Lower lobe of right lung (tissue), 2 donors: Measurements from ENCODE around the gene ZNF143. TPM values are rescaled to one million over a fixed set of nuclear protein-coding genes. Genes with fewer than 3 reads are reported as not detected.

Source experiments
- ATAC-seq, 2 donors: fragments of 200-7000 bp; cut with Tn5 transposase; one replicate each; pipeline ENCODE4 v1.9.1; 2020 to 2022; ENCODE audit warnings: mild to moderate bottlenecking in 2 of 2, moderate library complexity in 2 of 2
- DNase-seq: peaks from one replicate; pipeline ENCODE4 v3.0.0-alpha.2; 2020
- H3K27ac ChIP-seq: fragments of 200-600 bp; one replicate; pipeline ENCODE4 v1.8.0; 2022
- H3K27me3 ChIP-seq: fragments of 200-600 bp; one replicate; pipeline ENCODE4 v1.8.0; 2022; ENCODE audit warnings: low read depth
- H3K36me3 ChIP-seq: fragments of 200-600 bp; one replicate; pipeline ENCODE4 v1.8.0; 2022; ENCODE audit warnings: mild to moderate bottlenecking
- H3K4me1 ChIP-seq: fragments of 200-600 bp; one replicate; pipeline ENCODE4 v1.8.0; 2022
- H3K4me3 ChIP-seq: fragments of 200-600 bp; one replicate; pipeline ENCODE4 v1.8.0; 2022; ENCODE audit warnings: mild to moderate bottlenecking
- H3K9me3 ChIP-seq: fragments of 200-600 bp; one replicate; pipeline ENCODE4 v1.8.0; 2022
- intact Hi-C: fragments of 100-400 bp; cut with DNase I; formaldehyde crosslinking; loops from one replicate; pipeline ENCODE4 v1.11.0; 2022
- total RNA-seq: library from RNA; stranded (reverse); fragmentation: NEBNext Ultra II Directional; extraction: Animal tissue kit (Norgen Biotek cat#: 25700); gene quantifications from one replicate; pipeline ENCODE4 v1.2.1, GENCODE V29; 2021
- TF ChIP-seq, protein P1 (sequence below): fragments of 200-600 bp; IDR thresholded peaks from one replicate; pipeline ENCODE4 v1.8.0; 2022; ENCODE audit warnings: antibody characterized with exemption, mild to moderate bottlenecking
- donor health status: DM: no; HTN: yes; CAD: no; lungs with severe emphysema.

Gene ZNF143
- total RNA-seq, 1 donor from 2014 or later, result 34.0 TPM

- no peak for ATAC-seq
- no peaks in the 10 kb centered on the region for H3K36me3 ChIP-seq
- TF ChIP-seq, protein P1, sequence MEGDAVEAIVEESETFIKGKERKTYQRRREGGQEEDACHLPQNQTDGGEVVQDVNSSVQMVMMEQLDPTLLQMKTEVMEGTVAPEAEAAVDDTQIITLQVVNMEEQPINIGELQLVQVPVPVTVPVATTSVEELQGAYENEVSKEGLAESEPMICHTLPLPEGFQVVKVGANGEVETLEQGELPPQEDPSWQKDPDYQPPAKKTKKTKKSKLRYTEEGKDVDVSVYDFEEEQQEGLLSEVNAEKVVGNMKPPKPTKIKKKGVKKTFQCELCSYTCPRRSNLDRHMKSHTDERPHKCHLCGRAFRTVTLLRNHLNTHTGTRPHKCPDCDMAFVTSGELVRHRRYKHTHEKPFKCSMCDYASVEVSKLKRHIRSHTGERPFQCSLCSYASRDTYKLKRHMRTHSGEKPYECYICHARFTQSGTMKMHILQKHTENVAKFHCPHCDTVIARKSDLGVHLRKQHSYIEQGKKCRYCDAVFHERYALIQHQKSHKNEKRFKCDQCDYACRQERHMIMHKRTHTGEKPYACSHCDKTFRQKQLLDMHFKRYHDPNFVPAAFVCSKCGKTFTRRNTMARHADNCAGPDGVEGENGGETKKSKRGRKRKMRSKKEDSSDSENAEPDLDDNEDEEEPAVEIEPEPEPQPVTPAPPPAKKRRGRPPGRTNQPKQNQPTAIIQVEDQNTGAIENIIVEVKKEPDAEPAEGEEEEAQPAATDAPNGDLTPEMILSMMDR, result no peak
- peak overlapping the region; percentile 99 for H3K27ac ChIP-seq
- no peak for DNase-seq
- no peaks in the 10 kb centered on the region for H3K9me3 ChIP-seq
- peaks cover 23% of the 10 kb centered on the region for H3K4me1 ChIP-seq
- H3K27me3 ChIP-seq, result no peaks in the 10 kb centered on the region
- intact Hi-C loops, result no loop called here
- H3K4me3 ChIP-seq, result no peak overlapping the region
Observed at GRCh38 chr11:9462806-9463537, 2.2 kb downstream of the ZNF143 start.

- Histone ChIP-seq H3K27ac (no peak overlapping the region), H3K9me3 (no peaks in the 10 kb centered on the region), H3K27me3 (no peaks in the 10 kb centered on the region), H3K36me3 (peaks cover 51% of the 10 kb centered on the region), H3K4me3 (no peak overlapping the region), H3K4me1 (no peaks in the 10 kb centered on the region)
- no peak for ATAC-seq
- TF ChIP-seq, protein P1, result no peak
- intact Hi-C loops, result no loop called here
- DNase-seq, result no peak
Observed at GRCh38 chr11:9470765-9471164, 10.0 kb downstream of the ZNF143 start.

DNA sequence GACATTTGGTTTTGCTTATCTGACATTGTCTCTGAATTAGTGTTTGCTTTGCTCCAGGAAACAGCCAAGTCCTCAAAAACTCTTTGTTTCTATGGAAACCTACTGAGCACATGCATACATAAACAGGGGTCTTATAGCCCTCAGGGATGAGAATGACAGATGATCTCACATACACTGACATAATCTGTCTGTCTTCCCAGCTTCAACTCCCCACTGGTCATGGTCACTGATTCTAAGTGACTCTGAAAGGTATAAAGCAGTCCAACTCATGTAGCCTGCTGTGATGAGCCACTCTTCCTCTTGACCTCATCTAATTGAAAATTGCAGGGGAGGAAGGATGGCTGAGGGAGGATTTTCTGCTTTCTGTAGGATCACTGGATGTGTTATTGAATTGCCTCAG is 12.6 kb downstream of the ZNF143 start:
- Histone ChIP-seq H3K4me3 (no peak overlapping the region), H3K4me1 (no peaks in the 10 kb centered on the region), H3K36me3 (peaks cover 74% of the 10 kb centered on the region), H3K27me3 (no peaks in the 10 kb centered on the region), H3K9me3 (no peaks in the 10 kb centered on the region), H3K27ac (no peak overlapping the region)
- ATAC-seq (no peak), DNase-seq (no peak)
- intact Hi-C loops, result no loop called here
- TF ChIP-seq, protein P1, result no peak

GRCh38 chr11:9479899-9480298 is 19.1 kb downstream of the ZNF143 start:
- TF ChIP-seq, protein P1, result no peak
- no peak overlapping the region for H3K4me3 ChIP-seq
- H3K27ac ChIP-seq, result no peak overlapping the region
- DNase-seq (no peak), ATAC-seq (no peak)
- peaks cover 87% of the 10 kb centered on the region for H3K36me3 ChIP-seq
- H3K27me3 ChIP-seq, result no peaks in the 10 kb centered on the region
- H3K4me1 ChIP-seq, result no peaks in the 10 kb centered on the region
- intact Hi-C loops, result no loop called here
- no peaks in the 10 kb centered on the region for H3K9me3 ChIP-seq

DNA sequence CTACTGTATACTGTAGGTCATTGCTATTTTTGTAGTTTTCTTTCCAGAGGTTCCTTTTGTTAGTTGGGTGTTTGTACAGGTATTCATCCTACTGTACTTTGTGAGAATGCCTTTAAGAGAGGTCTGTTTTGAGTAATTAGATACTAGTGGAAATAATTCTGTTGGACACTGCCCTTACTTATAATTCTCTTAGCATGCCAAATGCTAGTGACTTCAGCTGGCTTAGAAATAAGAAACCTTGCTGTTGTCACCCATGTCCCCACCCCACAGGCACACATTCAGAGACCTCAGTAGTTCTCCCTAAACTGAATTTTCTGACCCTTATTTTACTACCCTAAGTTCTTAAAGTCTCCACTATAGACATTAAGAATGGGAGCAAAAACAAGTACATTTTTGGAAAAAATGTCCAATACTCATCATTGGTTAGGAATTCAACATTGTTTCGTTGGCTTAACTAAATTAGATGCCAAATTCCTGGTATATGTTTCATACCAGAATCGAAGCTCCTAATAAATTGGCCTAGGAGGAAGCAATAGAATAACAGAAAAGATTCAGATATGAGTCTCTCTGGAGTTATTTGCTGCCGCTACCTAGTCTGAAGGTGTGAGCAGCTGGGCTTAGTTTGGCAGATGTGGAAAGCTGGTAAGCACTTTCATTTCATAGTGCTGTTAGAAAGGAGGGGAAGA is 28.4 kb downstream of the ZNF143 start:
- DNase-seq, result no peak
- Histone ChIP-seq H3K27ac (no peak overlapping the region), H3K36me3 (peaks cover 81% of the 10 kb centered on the region), H3K27me3 (no peaks in the 10 kb centered on the region), H3K9me3 (no peaks in the 10 kb centered on the region), H3K4me3 (no peak overlapping the region), H3K4me1 (no peaks in the 10 kb centered on the region)
- TF ChIP-seq, protein P1, result no peak
- ATAC-seq, result no peak
- intact Hi-C loops, result no loop called here
